Activated CD4-positive, alpha-beta T cell treated with anti-CD3 and anti-CD28 coated beads, Interleukin-10, Interleukin-2, amounts not matched to agents 100 ng/mL and 50 ng/mL, durations not matched to agents 16 hours and 8 hours (primary cell): ENCODE data around the gene SCRN2.

Experiments
- DNase-seq: peaks from one replicate; pipeline ENCODE4 v3.0.0-alpha.2; 2020

Gene SCRN2

DNA sequence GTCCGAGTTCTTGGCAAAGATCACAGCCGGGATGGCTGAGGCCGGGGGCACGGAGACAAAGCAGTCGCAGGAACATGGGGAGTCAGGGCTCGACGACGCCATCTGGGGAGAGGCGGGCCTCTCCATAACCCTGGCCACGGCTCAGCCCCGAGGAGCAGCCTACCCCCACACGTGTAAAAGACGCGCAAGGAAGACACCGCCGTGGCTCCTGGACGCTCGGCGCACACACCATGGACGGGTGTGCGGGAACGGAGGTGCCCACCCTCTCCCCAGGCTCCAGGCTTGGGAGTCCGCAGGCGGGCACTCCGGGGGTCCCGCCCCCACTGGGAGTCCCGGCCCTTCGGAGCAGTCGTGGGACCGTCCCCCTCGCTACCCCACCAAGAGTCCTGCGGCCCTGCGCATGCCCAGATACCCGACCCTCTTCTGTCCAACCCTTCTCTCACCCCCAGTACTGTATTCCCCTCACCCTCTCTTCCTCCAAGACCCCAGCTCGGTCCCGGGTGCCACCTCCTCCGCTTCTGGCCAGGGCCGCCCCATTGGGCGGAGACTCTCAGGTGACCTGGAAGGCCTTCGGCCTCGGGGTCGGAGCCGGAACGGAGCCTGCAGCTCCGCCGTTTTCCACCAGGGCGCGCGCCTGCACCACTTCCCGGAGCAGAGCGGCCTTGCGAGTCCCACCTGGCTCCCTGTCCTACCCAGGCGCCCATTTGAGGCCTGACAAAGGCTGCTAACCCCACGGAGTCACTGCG is at the start of gene SCRN2:
Gene SCRN2 (minus strand): TSS at position 532 of the 746 bp plus-strand sequence. CDS start 430 bp downstream, at position 102.
- DNase-seq: peak; percentile 93

DNA sequence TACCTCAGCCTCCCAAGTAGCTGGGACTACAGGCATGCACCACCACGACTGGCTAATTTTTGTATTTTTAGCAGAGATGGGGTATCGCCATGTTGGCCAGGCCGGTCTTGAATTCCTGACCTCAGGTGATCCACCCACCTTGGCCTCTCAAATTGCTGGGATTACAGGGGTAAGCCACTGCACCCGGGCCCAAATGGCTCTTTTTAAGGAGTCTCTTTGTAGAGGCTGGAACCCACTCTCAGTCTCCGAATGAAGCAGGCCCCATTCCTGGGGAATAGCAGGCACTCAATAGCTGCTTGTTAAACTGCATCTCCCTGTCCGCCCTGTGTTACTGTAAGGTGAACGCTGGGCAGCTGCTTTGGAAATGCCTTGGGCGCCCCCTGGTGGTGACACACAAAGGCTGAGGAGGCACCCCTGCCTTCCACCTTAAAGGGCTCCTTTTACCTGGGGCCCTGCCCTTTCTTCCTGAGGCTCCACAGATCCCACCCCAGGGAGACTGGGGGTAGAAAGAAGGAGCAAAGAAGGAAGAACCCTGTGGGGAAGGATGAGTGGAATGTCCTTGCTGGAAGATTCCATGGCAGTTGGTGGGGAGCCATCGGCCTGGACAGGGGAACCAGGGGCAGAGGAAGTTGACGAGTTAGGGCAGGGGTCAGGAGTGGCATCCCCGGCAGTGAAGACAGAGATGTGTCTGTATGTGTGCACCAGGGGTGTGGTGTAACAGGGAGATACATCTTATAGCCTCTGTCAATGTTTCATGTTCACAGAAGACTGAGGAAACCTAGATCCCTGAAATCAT is 48.9 kb upstream of the SCRN2 start:
- DNase-seq: peak; percentile 91

DNA sequence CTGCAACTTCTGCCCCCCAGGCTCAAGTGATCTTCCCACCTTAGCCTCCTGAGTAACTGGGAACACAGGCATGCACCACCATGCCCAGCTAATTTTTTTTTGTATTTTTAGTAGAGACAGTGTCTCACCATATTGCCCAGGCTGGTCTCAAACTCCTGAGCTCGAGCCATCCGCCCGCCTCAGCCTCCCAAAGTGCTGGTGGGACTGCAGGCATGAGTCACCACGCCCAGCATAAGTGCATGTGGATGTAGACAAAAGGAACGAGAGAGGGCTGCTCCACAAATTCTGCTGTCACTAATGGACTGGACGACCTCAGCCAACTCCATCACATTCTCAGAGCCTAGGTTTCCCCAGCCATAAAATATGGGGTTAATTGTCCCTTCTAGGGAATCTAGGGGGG is 47.2 kb upstream of the SCRN2 start:
- DNase-seq: no peak

- no peak for DNase-seq
Measured at GRCh38 chr17:47884905-47885730, 44.0 kb upstream of the SCRN2 start.

DNA sequence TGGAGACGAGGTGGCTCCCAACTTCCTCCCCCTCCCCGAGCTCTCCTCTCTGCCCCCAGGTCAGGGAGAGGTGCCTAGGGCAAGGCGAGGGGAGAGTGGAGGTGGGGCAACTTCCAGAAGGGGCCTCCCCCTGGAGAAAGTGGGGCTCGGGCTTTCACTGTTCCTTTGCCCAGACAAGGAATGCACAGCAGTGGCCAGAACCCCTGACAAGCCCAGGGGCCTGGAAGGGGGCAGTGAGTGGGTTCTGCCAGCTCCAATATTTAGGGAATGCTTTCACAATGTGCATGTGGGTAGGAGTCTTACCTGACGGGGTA is 43.3 kb upstream of the SCRN2 start:
- DNase-seq: no peak

DNA sequence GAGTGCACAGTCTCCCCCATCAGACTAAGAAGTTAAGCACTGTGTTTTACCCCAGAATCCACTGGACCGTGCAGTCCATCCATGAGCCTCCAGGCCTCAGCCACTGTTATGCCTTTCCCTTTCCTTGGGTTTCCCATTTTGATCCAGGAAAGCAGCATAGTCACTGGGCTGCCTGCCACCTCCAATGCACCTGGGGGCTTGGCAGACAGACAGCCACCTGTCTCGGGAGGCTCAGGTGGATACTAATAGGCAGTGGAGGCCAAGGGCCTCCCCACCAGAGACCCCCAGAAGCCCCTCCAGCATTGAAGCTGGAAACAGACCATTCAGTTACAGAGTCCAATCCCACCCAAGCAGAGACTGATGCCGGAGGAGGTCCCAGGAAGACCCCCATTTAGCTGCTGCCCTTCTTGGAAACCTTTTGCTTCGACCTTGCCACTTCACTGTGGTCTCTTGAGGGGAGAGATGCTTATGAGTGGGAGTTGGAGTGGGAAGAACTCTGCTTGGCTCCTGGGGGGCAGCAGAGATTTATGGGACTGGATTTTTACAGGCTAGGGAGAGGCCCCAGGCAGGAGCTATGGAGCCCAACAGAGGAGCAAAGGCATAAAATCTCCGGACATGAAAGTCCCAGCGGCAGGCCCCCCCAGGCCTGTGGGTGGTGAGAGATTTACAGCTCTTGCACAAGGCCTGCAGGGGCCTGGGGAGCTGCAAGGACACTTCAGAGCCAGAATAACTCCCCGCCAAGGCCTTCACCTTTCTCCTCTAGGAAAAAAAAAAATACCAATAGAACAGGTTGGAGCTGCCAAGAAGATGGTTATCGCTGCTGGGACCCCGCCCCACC is 42.7 kb upstream of the SCRN2 start:
- DNase-seq: no peak

DNA sequence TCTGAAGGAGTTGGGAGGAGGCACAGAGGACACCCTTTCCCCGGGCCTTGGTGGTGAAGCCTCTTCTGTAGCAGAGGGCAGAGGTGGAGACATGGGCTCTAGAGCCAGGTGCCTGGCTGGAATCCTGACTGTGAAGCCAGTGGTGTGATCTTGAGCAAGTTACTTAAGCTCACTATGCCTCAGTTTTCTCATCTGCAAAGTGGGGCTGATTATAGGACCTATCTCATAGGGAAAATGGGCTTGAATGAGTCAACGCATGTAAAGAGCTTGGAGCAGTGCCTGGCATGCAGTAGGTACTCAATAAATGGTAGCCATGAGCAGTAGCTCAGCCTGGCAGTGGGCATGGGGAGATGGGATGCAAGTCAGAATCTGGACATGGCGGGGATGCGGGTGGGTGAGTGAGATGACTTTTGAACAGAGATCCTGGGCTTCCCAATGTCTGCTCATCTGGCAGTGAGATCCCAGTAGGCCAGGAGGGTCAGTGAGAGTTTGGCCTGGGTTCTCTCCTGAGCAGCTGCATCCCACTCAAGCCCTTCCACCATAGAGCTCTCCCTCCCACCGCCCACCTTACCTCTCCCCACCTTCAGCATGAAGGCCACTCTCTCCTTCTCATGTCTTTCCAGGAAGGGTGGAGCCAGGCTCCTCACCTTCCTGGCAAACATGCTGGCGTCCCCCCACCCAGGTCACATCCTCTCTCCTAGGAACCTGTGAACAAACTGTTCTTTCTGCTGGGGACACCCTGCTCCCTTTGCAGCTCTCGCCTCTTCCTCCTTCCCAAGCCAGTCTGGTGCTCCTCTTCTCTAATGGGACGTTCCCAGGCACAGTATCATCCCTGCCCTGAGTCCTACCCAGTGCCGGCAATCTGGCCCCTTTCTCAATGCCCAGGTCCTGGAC is 41.9 kb upstream of the SCRN2 start:
- no peak for DNase-seq

- no peak for DNase-seq
Measured at GRCh38 chr17:47882247-47882646, 41.2 kb upstream of the SCRN2 start.

- no peak for DNase-seq
Measured at GRCh38 chr17:47879776-47880454, 38.8 kb upstream of the SCRN2 start.

GRCh38 chr17:47879028-47879585 is 38.0 kb upstream of the SCRN2 start:
- DNase-seq: no peak

DNA sequence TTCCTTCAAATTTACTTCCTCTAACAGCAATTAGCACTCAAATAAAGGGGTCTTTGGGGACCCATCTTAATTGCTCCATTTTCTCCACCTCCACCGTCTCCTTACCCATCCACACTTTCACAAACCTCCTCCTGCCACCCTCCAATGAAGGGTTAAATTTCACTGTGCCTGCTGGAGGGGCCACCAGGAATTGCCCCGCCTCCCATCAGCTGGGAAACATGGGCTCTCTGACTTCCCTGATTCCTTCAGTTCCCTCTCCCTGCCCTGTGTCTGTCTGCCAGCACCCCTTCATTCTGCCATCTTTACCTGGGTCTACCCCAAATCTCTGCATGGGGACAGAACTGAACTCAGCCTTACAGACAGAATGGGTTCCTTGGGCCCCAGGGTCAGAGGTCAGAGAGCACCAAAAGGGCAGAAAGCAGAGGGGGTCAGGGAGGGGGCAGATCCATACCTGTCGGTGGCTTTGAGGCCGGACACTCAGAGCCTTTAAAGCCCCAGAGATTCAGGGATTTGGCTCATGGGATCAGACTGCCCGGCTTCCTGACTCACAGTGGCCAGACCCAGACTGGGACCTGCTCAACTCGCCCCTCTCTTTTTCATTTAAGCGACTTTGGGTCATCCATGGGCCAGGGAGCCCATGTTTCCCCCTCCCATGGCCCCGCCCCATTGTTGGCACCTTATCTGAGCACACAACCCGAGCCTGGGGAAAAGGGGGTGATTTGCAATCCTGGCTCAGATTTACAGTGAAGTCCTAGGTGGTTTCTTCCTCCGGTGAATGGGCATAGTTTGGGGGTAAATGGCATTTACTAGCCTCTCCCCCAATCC is 37.3 kb upstream of the SCRN2 start:
- DNase-seq: no peak

GRCh38 chr17:47877368-47878034 is 36.4 kb upstream of the SCRN2 start:
- DNase-seq: no peak

DNA sequence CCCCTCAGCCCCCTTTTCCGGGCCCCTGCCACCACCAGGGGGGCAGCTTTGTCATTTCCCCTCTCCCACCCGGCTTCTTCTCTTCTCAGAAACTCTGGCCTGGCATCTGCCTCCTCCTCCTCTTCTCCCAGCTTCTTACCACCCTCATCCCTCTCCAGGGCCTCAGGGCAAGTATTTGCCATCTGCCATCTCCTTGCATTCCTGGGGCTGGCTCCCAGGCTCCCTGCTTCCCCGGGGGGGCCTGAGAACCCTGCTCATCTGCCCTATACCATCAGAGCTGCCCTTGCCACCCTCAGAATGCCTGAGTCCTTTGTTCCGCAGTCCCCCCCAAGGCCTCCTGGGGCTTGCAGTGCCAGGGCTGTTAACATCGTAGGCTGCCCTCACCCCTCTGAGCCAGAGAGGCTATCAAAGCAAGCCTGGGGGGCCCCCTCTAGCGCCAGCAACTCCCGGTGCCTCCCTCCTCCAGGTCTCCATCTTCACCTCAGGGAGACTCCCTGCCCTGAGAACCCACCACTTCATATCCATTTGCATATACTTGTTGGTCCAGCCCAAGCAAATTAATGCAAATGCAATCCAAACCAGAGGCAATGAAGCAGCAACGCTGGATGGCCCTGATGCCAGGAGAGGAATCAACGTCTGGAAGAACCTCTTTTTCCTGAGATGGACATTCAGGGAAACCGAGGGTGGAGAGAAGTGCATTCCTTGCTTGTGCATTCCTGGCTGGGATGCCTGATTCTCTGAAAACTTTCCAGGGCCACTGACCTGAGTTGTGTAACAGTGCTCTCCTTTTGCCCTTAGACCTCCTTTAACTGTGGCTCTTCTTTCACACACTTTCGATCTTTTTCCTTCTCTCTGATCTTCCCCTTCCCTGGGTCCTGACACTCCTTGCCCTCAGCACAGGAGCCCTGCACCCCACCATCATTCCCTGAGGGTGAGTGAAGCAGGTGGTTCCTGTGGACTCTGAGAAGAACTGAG is 34.2 kb upstream of the SCRN2 start:
- DNase-seq: no peak

DNA sequence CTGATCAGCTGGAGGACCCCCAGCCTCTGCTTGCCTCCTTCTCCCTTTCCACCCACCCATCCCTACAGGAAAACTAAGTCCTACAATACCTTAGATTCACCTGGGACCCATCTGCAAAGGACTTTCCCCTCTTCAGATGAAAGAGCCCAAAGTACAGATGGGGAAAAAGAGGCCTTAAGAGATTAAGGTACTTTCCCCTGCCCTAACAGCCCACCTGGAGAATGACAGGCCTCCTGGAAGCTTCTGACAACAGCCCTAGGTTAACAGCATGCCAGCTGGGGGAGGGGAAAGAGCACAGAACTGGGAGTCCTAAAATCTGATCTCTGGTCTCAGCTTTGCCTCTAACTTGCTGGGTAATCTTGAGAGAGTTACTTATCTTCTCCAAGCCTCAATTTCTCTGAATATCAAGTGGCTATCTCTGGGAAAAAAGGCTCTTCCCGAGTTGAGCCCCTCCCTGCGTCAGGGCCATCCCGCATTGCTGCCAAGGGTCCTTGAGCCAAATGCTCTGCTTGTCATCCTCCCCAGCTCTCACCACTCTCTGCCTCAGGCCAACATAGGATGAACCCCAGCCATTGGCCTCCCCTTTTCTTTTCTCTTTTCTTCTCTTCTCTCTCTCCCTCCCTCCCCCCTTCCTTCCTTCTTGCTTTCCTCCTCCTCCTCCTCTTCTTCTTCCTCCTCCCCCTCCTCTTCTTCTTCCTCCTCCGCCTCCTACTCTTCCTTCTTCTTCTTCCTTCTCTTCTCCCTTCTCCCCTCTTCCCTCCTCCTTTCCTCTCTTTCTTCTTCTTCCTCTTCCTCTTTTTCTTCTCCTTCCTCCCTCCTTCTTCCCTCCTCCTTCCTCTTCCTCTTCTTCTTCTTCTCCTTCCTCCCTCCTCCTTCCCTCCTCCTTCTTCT is 32.4 kb upstream of the SCRN2 start:
- DNase-seq: no peak

DNA sequence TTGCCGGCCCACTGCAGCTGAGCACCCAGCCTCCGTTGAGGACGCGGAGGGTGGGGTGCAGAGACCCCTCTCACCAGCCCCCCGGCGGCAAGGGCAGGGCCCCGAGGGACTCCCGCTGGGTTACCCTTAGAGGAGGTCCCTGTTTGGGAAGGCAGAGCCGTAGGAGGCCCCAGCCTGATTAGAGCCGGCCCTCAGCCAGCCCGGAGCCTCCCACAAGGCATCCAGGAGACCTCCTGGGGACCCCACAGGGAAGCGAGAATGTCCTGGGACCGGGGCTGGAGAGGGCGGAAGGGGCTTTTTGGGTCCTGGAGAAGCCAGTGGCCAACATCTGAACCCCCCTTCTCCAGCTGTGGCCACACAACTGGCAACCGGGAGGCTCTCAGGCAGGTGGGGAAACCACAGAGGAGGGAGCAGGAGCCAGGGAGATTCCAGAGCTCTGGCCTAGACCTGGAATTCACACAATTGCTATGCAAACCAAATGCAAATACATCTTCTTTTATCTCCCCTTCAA is 31.6 kb upstream of the SCRN2 start:
- no peak for DNase-seq

DNA sequence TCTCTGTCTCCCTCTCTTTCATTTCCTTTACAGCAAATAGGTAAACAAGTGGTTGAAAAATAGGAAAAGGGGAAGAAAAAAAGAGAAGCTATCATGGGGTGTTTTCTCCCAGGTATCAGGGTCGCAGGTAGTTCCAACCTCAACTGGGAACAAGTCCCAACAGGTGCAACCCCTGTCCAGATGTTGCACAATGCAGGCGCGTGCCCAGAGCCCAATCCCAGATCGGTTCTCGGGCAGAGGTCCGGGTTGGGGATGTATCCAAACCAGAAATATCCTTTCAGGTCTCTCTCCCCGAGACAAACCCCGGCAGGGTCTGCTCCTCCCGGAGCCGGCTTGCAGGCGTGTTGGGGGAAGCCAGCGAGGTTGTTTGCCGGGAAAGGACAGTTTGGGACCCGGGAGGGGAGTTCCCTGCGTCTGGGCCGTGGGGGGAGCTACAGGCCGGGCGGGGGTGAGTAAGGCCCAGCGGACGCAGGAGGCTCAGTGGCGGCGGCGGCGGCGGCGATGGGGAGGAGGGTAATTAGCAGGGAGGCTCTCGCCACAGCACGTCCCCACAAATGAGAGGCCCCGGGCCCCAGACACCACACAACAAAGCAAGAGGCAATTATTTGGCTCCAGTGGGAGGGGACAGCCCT is 31.1 kb upstream of the SCRN2 start:
- DNase-seq: no peak
